K562 (cell line): ENCODE results near the gene EXTL1. TPM values are rescaled to one million over a fixed set of nuclear protein-coding genes. Genes with fewer than 3 reads are reported as not detected.

Source experiments
- ATAC-seq: fragments of 200-7000 bp; cut with Tn5 transposase; 3 replicates; pipeline ENCODE4 v1.9.1; 2020; ENCODE audit warnings: moderate library complexity
- BruUV-seq: library from RNA; stranded (reverse); fragments of 400-500 nt; replicated peaks from 2 replicates; lab custom pipeline; 2021; lab: Mats Ljungman, UMichigan
- CTCF ChIA-PET: fragments of 300-600 bp; formaldehyde crosslinking; extraction: SDS; loops from one replicate; lab custom pipeline; 2021; ENCODE audit warnings: low intra/inter-chr PET ratio; lab: Yijun Ruan, JAX
- POLR2A ChIA-PET: fragments of 300-600, 350-650 bp; sonication (Branson Sonifier 250); formaldehyde crosslinking; extraction: SDS; loops from one replicate; lab custom pipeline; 2021; ENCODE audit warnings: antibody characterized with exemption, inconsistent platforms; lab: Yijun Ruan, JAX
- DNase-seq, 4 experiments: peaks; one replicate each; pipeline versions ENCODE4 v3.0.0 to v3.0.0-alpha.2; 2011 to 2018; ENCODE audit warnings: low spot score in 3 of 4, mixed read lengths in 3 of 4; ENCODE audit errors: extremely low read depth in 1 of 4
- FAIRE-seq: peaks from 2 replicates; lab custom pipeline; 2011; peaks lifted over from hg19 to GRCh38; lab: Jason Lieb, UNC
- H2AFZ ChIP-seq: 2 replicates; pipeline ENCODE4 v1.6.0; 2011; ENCODE audit warnings: low read depth, low read length, control low read depth, inconsistent platforms
- H3K27ac ChIP-seq: fragments of 200-600 bp; 3 replicates; pipeline ENCODE4 v1.8.0; 2011; ENCODE audit warnings: low read depth, mild to moderate bottlenecking, control low read depth, inconsistent platforms, low read length, moderate library complexity, mixed read lengths; ENCODE audit errors: extremely low read depth
- H3K27me3 ChIP-seq, 2 experiments: fragments of 300-600 bp in 1 of 2; 2 replicates in 1 of 2; 3 replicates in 1 of 2; pipeline versions ENCODE4 v1.6.0 to v1.8.0; 2011; ENCODE audit warnings: inconsistent platforms in 2 of 2, low read length in 2 of 2, mild to moderate bottlenecking in 1 of 2, mixed read lengths in 1 of 2, moderate library complexity in 1 of 2; ENCODE audit not compliant: control insufficient read depth in 2 of 2, insufficient read depth in 2 of 2
- H3K36me3 ChIP-seq: fragments of 300-600 bp; 3 replicates; pipeline ENCODE4 v1.8.0; 2011; ENCODE audit warnings: mild to moderate bottlenecking, low read length, inconsistent platforms; ENCODE audit not compliant: control insufficient read depth, insufficient read depth
- H3K4me1 ChIP-seq, 2 experiments: fragments of 200-600 bp in 1 of 2; replicated peaks in 1 of 2; 2 replicates in 1 of 2; 3 replicates in 1 of 2; pipeline versions ENCODE4 v1.5.1 to v1.8.0; 2011; ENCODE audit warnings: inconsistent platforms in 2 of 2, low read length in 2 of 2, mild to moderate bottlenecking in 1 of 2, mixed read lengths in 1 of 2, moderate library complexity in 1 of 2; ENCODE audit not compliant: control insufficient read depth in 2 of 2, insufficient read depth in 2 of 2
- H3K4me2 ChIP-seq: 2 replicates; pipeline ENCODE4 v1.6.1; 2011; ENCODE audit warnings: low read length, control low read depth, inconsistent platforms, mixed read lengths; ENCODE audit not compliant: insufficient read depth
- H3K4me3 ChIP-seq: fragments of 200-600 bp; sonication (generic), shearing (Covaris generic); 2 replicates; pipeline ENCODE4 v1.5.1; 2016; ENCODE audit warnings: control low read depth, inconsistent platforms
- H3K79me2 ChIP-seq: fragments of 200-600 bp; 3 replicates; pipeline ENCODE4 v1.8.0; 2011; ENCODE audit warnings: low read length, inconsistent platforms; ENCODE audit not compliant: control insufficient read depth, insufficient read depth
- H3K9ac ChIP-seq, 2 experiments: 2 replicates each; pipeline versions ENCODE4 v1.6.0 to v1.6.1; 2011; ENCODE audit warnings: low read depth in 2 of 2, low read length in 2 of 2, control low read depth in 1 of 2, inconsistent platforms in 1 of 2, mild to moderate bottlenecking in 1 of 2, mixed read lengths in 1 of 2; ENCODE audit not compliant: insufficient read depth in 1 of 2
- H3K9me1 ChIP-seq: one replicate; pipeline ENCODE4 v1.6.0; 2011; ENCODE audit warnings: inconsistent platforms, mild to moderate bottlenecking, low read length, moderate library complexity; ENCODE audit not compliant: control insufficient read depth, insufficient read depth
- H3K9me3 ChIP-seq: replicated peaks from 2 replicates; pipeline ENCODE4 v1.5.1; 2011; ENCODE audit warnings: low read depth, low read length, inconsistent platforms; ENCODE audit not compliant: control insufficient read depth, insufficient read depth
- H4K20me1 ChIP-seq: replicated peaks from 2 replicates; pipeline ENCODE4 v1.6.1; 2011; ENCODE audit warnings: low read length, inconsistent platforms, mixed read lengths; ENCODE audit not compliant: control insufficient read depth, insufficient read depth
- ADNP ChIP-seq: fragments of 200-800 bp; sonication (Bioruptor generic); IDR thresholded peaks from 2 replicates; pipeline ENCODE4 v1.6.1; 2016; ENCODE audit warnings: missing genetic modification characterization, missing compliant biosample characterization
- BRCA1 ChIP-seq, 2 experiments: fragments of 450-650 bp in 1 of 2; sonication (generic) in 1 of 2; formaldehyde crosslinking in 1 of 2; IDR thresholded peaks; 2 replicates each; pipeline versions ENCODE4 v1.5.0 to v1.6.1; 2017 to 2020; ENCODE audit warnings: mild to moderate bottlenecking in 1 of 2, missing genetic modification reagents in 1 of 2
- EGR1 ChIP-seq: fragments of 450-650 bp; conservative IDR thresholded peaks from 2 replicates; pipeline ENCODE4 v1.6.1; 2017; ENCODE audit warnings: mild to moderate bottlenecking
- HDAC6 ChIP-seq: IDR thresholded peaks from 2 replicates; pipeline ENCODE4 v1.6.1; 2012; ENCODE audit warnings: low read depth, mild to moderate bottlenecking, control low read depth, inconsistent platforms, low read length, moderate library complexity
- KAT7 ChIP-seq: sonication (generic); formaldehyde crosslinking; IDR thresholded peaks from 2 replicates; pipeline ENCODE4 v1.8.0; 2022; ENCODE audit warnings: missing genetic modification reagents, mild to moderate bottlenecking, borderline replicate concordance
- MECOM ChIP-seq: fragments of 250-450 bp; sonication (Bioruptor Pico); IDR thresholded peaks from 2 replicates; pipeline ENCODE4 v1.8.0; 2022; ENCODE audit warnings: inconsistent platforms
- MEF2A ChIP-seq: IDR thresholded peaks from 2 replicates; pipeline ENCODE4 v1.6.1; 2011; ENCODE audit warnings: low read depth, mild to moderate bottlenecking, low read length, moderate library complexity; ENCODE audit not compliant: control insufficient read depth
- MEF2D ChIP-seq: conservative IDR thresholded peaks from 2 replicates; pipeline ENCODE4 v1.6.1; 2016; ENCODE audit warnings: low read depth, missing genetic modification characterization, missing compliant biosample characterization
- MIER1 ChIP-seq: fragments of 450-650 bp; IDR thresholded peaks from 2 replicates; pipeline ENCODE4 v1.6.1; 2016; ENCODE audit warnings: antibody characterized with exemption, mild to moderate bottlenecking, low read depth
- NFYB ChIP-seq: IDR thresholded peaks from 2 replicates; pipeline ENCODE4 v1.6.1; 2011; ENCODE audit warnings: mild to moderate bottlenecking, moderate library complexity; ENCODE audit not compliant: insufficient read length; ENCODE audit errors: extremely low read depth
- PHB ChIP-seq: fragments of 250-450 bp; sonication (Bioruptor Pico); IDR thresholded peaks from 2 replicates; pipeline ENCODE4 v1.5.0; 2021
- RAD51 ChIP-seq: fragments of 450-650 bp; IDR thresholded peaks from 2 replicates; pipeline ENCODE4 v1.7.1; 2016; ENCODE audit warnings: low read depth, mild to moderate bottlenecking, borderline replicate concordance
- TBP ChIP-seq: optimal IDR thresholded peaks from 2 replicates; pipeline ENCODE3; 2011; ENCODE audit warnings: low read depth, low read length, improper control_type of control experiment
- TEAD4 ChIP-seq, 2 experiments: sonication (generic) in 1 of 2; formaldehyde crosslinking in 1 of 2; IDR thresholded peaks; 2 replicates each; pipeline versions ENCODE4 v1.6.1 to v1.8.0; 2012 to 2022; ENCODE audit warnings: borderline replicate concordance in 1 of 2, inconsistent platforms in 1 of 2, low read length in 1 of 2, mild to moderate bottlenecking in 1 of 2, missing genetic modification reagents in 1 of 2
- TFAM ChIP-seq: fragments of 250-450 bp; sonication (Bioruptor Pico); conservative IDR thresholded peaks from 2 replicates; pipeline ENCODE4 v1.5.0; 2021; ENCODE audit warnings: mild to moderate bottlenecking, moderate library complexity
- ZBTB17 ChIP-seq: fragments of 450-650 bp; formaldehyde crosslinking; IDR thresholded peaks from 2 replicates; pipeline ENCODE4 v1.4.0; 2020; ENCODE audit warnings: mild to moderate bottlenecking
- ZBTB2 ChIP-seq: fragments of 450-650 bp; IDR thresholded peaks from 2 replicates; pipeline ENCODE4 v1.6.1; 2016; ENCODE audit warnings: antibody characterized with exemption
- ZNF316 ChIP-seq: fragments of 450-650 bp; IDR thresholded peaks from 2 replicates; pipeline ENCODE4 v1.6.1; 2016
- whole genome bisulfite sequencing: fragments of 100-300 bp; shearing (Covaris generic); methylation state at CpG from one replicate; pipeline ENCODE4 v1.1.6; 2016; ENCODE audit warnings: low coverage, mixed read lengths; ENCODE audit not compliant: insufficient coverage; ENCODE audit errors: missing lambda C conversion rate; 5-methylcytosine and 5-hydroxymethylcytosine counted together
- in situ Hi-C: fragments of 300-500 bp; cut with MboI; formaldehyde crosslinking; loops from 4 replicates; pipeline ENCODE4 v1.15.0; 2018; ENCODE audit warnings: inconsistent platforms, mixed read lengths
- intact Hi-C: fragments of 100-400 bp; cut with micrococcal nuclease; formaldehyde crosslinking; loops from 2 replicates; pipeline ENCODE4 v1.14.2; 2022
- polyA plus RNA-seq, 8 experiments: library from polyadenylated mRNA; depleted of rRNA in 4 of 8; stranded (reverse) in 5 of 8; unstranded in 3 of 8; fragments of >200 nt; fragmentation: Nextera tagmentation in 2 of 8; fragmentation: Illumina TruSeq in 1 of 8; extraction: Ambion mirVana in 2 of 8; extraction: Trizol in 1 of 8; gene quantifications; 2 replicates each; pipeline versions ENCODE4 v1.2.1 to v1.2.3, GENCODE V29; 2011 to 2014; ENCODE audit warnings: inconsistent platforms in 1 of 8, missing spikeins in 1 of 8
- total RNA-seq, 7 experiments: library from RNA; depleted of rRNA in 6 of 7; stranded (reverse); fragments of >200 nt in 6 of 7; fragmentation: Illumina TruSeq in 2 of 7; extraction: Trizol in 2 of 7; gene quantifications; 2 replicates each; pipeline versions ENCODE4 v1.2.1 to v1.2.3, GENCODE V29; 2011 to 2021; ENCODE audit warnings: low replicate concordance in 1 of 7
- TF ChIP-seq, protein P1 (sequence below): sonication (generic); IDR thresholded peaks from 2 replicates; pipeline ENCODE4 v1.6.1; 2016
- TF ChIP-seq, protein P2 (sequence below): sonication (generic); formaldehyde crosslinking; IDR thresholded peaks from 2 replicates; pipeline ENCODE4 v1.8.0; 2022; ENCODE audit warnings: mild to moderate bottlenecking, missing genetic modification reagents

EXTL1 gene
- total and polyA plus RNA-seq, 9 of the 15 experiments (the other 6 are each of a cell fraction or from before 2014, with no cell fraction given), result 0.04 to 0.23 (median 0.08) TPM; not detected in 3

GRCh38 chr1:26016953-26017545, 4.5 kb upstream of the EXTL1 start:
- Histone ChIP-seq H3K9ac (peak overlapping the region in 1 of 2 experiments; percentile 63; a peak in 1 of 4 replicates), H3K4me2 (no peak overlapping the region; the same call in 1 of the 2 replicates), H3K9me1 (no peaks in the 10 kb centered on the region), H3K27me3 (no peaks in the 10 kb centered on the region), H2AFZ (no peak overlapping the region; the same call in 1 of the 2 replicates), H3K36me3 (no peaks in the 10 kb centered on the region), H3K9me3 (no peaks in the 10 kb centered on the region), H3K79me2 (no peaks in the 10 kb centered on the region), H3K27ac (no peak overlapping the region), H3K4me1 (peaks cover 15 to 23% of the 10 kb centered on the region in 2 experiments), H3K4me3 (no peak overlapping the region), H4K20me1 (no peaks in the 10 kb centered on the region)
- FAIRE-seq, result peak; percentile 6
- ATAC-seq, result peak; percentile 7; the same call in 1 of the 3 replicates
- DNase-seq, result no peak
- intact Hi-C loops, result no loop called here
- BruUV-seq, result no TSS peak
- WGBS, result 65% methylated on average over 6 of the region's 6 CpGs
- in situ Hi-C loops, result no loop called here
- ChIA-PET POLR2A (interaction anchor here (0.5 to 1.4 kb wide), 5 partner anchors 11 to 130 kb away, joined by 3 to 6 read pairs (median 3); no protein-coding TSS in a partner anchor), CTCF (no interaction called here)
- TF ChIP-seq ZBTB2 (no peak), MEF2D (tag) (peak; percentile 82), ZBTB17 (CRISPR knock-in tag) (no peak), MIER1 (no peak), RAD51 (no peak), KAT7 (CRISPR knock-in tag) (no peak), ZNF316 (no peak), MECOM (CRISPR knock-in tag) (no peak), EGR1 (0 out of 2 replicates have a peak, but pooled peaks have one; percentile 14), TFAM (no peak), TBP (no peak), PHB (CRISPR knock-in tag) (no peak), BRCA1 (IDR thresholded peaks at IDR 0.05) (no peak), BRCA1 (CRISPR knock-in tag; IDR thresholded peaks at IDR 0.05) (no peak), ADNP (no peak), TEAD4 (IDR thresholded peaks at IDR 0.05; ENCODE audit: low read length) (no peak), TEAD4 (CRISPR knock-in tag; IDR thresholded peaks at IDR 0.05; ENCODE audit: borderline replicate concordance) (no peak), NFYB (no peak), HDAC6 (no peak), MEF2A (peak; percentile 70; the same call in 1 of the 2 replicates)
- TF ChIP-seq, protein P1, sequence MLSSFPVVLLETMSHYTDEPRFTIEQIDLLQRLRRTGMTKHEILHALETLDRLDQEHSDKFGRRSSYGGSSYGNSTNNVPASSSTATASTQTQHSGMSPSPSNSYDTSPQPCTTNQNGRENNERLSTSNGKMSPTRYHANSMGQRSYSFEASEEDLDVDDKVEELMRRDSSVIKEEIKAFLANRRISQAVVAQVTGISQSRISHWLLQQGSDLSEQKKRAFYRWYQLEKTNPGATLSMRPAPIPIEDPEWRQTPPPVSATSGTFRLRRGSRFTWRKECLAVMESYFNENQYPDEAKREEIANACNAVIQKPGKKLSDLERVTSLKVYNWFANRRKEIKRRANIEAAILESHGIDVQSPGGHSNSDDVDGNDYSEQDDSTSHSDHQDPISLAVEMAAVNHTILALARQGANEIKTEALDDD, result no peak
- TF ChIP-seq, protein P2, sequence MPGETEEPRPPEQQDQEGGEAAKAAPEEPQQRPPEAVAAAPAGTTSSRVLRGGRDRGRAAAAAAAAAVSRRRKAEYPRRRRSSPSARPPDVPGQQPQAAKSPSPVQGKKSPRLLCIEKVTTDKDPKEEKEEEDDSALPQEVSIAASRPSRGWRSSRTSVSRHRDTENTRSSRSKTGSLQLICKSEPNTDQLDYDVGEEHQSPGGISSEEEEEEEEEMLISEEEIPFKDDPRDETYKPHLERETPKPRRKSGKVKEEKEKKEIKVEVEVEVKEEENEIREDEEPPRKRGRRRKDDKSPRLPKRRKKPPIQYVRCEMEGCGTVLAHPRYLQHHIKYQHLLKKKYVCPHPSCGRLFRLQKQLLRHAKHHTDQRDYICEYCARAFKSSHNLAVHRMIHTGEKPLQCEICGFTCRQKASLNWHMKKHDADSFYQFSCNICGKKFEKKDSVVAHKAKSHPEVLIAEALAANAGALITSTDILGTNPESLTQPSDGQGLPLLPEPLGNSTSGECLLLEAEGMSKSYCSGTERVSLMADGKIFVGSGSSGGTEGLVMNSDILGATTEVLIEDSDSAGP, result no peak
